Kidney capillary endothelial cell (primary cell): ENCODE data around the gene GPR55.

Source experiments
- DNase-seq: peaks from one replicate; pipeline ENCODE4 v3.0.0-alpha.2; 2018; ENCODE audit warnings: low spot score

The GPR55 gene

DNA sequence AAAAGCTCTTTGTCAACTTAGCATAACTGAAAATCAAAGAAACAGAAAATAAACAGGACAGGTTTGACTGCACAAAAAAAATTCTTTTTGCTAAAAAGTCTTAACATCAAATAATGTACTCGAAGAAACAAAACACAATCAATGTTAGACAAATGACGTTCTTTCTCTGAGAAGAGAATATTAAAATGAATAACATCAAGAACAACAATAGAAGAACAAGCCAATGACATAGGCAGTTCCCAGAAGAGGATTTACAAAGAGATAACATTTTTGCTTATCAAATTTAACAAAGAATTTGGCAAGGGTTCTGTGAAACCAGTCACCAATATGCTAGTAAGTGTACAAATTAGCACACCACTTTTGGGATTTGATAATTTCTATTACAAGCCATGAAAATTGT, 5.8 kb downstream of the GPR55 start:
- no peak for DNase-seq

DNA sequence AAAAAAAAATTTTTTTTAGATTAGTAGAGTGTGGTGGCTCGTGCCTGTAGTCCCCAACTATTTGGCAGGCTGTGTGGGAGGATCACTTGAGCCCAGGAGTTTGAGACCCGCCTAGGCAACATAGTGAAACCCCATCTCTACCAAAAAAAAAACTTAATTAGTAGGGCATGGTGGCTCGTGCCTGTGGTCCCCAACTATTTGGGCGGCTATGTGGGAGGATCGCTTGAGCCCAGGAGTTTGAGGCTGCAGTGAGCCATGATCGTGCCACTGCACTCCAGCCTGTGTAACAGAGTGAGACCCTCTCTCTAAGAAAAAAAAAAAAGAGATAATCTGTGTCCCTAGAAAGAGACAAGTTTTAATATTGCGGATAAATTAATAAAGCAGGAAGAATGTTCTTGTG, 8.8 kb downstream of the GPR55 start:
- DNase-seq: no peak

DNA sequence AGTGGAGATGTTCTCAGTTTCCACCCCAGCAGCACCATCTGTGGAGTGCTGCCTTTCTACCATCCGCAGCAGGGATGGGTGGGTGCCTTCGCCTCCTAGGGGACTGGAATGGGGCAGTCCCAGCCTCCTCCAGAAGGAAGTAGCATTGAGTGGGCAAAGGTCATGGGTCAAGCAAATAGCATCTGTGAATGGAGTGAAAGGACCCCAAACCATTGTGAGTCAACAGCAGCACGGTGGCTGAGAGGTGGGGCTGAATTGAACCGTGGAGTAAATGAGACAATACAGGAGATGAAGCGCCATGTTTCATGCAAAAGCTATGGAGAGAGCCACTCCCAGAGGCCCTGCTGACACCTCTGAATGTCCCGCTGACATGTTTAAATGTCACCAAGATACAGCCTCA, 9.7 kb downstream of the GPR55 start:
- DNase-seq: no peak

DNA sequence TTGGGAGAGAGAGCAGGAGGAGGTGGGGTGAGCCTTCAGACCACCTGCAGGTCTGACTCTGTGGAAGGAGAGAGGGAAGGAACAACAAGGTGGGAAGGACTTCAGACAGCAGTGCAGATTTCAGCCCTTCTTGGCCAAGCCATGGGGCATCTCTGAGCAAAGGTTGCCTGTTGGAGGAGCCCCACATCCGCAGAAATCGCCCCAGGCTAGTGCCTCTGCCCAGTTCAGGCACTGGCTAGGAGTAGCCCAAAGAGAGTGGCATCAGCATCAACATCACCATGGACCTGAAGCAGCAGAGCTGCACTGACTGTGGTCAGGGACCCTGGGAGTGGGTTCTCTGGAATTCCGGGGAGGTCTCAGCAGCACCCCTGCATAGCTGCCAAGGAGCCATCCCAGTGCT, 10.2 kb downstream of the GPR55 start:
- no peak for DNase-seq

GRCh38 chr2:230913406-230914143, 11.5 kb downstream of the GPR55 start:
- DNase-seq: no peak

DNA sequence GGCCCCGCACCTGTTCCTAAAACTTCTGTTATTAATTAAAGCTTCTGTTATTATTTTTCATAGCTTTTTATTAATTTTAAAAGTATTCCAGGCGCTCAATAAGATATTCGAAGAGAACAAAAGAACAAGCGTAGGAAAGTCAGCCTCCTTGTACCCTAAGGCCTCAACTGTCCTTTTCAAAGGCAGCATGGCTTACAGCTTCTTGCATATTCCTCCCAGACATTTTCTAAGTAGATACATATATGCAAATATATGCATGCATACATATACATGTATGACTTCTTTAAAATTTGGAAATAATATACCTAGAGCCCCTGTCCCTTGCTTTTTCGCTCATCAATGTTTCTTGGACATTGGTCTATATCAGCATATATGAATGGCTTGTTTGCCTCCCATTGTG, 12.3 kb downstream of the GPR55 start:
- DNase-seq: no peak

DNA sequence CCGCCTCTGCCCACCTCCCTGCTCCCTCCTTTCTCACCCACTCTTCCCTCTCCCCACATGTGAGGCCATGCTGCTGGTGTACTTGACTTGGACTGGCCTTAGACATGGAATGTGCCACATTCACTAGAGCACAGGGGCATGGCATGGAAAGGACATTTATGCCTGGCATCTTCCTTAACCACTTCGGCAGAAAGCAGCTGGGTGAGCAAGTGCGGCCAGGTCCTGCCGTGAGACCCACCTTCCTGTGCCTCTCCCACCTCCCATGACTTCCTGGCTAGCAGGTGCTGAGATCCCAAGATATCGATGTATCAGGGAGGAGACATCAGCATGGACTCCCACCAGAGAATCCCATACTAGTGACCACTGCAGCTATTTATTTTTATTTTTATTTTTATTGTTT, 13.0 kb downstream of the GPR55 start:
- no peak for DNase-seq

DNA sequence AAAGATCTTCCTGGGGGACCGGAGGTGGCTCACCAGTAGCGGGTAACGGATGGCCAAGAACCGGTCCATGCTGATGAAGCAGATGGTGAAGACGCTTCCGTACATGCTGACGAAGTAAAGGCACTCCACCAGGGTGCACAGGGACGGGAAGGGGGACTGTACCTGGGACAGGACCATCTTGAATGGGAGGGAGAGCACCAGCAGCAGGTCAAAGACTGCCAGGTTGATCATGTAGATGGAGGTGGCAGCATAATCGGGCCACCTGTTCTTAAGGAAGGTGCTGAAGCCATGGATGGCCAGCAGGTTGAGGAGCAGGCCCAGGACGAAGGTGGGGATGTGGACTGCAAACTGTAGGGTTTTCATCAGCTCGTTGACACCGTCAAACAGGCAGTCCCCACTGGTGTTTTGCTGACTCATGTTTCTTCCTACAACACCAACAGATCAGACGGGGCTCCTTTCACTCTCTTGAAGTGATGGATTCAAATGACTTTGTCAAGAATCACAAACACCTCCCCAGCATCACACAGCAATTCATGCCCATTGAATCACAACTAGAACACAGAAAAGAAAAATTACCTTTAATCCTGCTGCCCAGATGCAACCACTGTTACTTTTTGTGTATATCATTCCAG, 14.4 kb downstream of the GPR55 start:
- no peak for DNase-seq

DNA sequence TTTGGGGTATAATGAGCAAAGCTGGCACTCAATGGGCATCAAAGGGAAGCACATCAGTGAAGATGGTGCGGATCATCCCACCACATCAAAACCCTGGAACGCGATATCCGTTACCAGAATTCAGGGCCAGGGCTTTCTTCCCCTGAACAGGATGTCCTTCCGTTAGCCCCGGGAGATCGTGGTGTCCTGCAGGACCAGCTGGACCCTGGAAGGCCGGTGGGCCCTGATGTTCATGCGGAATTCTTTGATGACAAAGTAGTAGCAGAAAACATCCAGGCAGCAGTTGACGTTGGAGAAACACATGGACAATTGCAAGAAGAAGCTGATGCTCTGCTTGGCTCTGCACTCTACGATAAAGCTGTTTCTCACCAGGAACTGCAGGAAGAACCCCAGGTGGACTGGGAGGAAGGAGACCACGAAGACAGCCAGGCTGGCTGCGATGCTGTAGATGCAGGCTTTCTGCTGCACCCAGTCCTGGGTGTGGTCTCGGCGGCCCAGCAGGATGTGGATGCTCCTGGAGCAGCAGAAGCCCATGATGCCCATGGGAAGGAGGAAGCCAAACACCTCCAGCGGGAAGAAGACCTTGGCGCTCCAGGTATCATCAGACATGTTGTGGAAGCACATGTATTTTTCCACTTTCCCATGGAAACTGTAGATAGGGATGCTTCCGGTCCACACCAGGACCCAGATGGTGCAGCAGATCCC, 15.0 kb downstream of the GPR55 start:
- no peak for DNase-seq

- peak; percentile 60 for DNase-seq
Measured at GRCh38 chr2:230908595-230909191, 16.3 kb downstream of the GPR55 start.

DNA sequence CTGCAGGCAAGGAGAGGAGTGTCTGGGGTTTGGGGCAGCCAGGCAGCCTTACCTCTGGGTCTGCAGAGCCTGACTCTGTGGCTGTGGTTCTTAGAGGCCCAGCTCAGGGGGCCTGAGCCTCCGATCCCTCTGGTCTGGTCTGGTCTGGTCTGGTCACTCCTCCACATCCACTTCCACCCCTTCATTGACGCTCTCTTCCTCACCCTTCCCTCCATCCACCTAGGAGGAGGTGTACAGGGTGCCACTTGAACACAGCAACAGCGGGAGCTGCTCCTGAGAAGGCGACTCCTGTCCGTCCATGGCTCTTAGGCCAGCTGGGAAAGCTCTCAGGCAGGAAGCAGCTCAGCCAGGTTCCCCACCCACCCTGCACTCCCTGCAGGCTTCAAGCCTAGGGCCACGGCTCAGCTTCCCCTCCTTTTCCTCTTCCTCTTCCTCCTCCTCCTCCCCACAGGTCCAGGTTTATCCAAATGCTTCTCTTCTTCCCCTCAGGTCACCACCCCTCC, 16.9 kb downstream of the GPR55 start:
- no peak for DNase-seq

DNA sequence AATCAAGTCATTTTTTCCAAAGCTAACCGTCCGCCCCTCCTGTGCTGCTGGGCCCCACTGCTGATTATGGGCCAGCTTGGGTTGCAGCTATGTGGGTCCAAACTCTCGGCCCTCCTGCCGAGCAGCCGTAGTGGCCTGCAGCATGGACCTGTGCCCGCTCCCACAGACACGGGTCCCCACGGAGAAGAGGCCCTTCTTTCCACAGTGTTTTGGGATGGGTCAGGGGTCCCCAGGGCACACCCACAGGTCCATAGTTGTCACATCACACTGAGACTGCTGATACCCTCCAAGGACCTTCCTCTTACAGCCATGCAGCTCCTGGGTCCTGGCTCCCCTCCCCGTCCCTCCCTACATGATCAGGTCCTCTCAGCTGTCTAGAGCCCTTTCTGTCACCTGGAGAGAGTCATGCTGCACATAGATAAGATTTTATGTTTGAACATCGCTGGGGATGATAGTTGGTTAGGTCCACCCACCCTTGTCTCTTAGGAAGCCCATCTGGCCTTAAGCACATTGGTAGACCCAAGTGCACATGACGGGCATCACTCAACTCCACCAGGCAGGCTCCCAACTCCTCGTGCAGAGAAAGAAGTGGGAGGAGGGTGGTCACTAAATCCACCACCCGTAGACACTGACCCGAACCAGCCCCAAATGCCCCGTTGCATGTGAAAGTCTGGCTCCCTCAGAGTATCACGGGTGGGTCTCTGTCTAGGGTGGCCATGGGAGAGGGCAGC, 17.5 kb downstream of the GPR55 start:
- DNase-seq: no peak

DNA sequence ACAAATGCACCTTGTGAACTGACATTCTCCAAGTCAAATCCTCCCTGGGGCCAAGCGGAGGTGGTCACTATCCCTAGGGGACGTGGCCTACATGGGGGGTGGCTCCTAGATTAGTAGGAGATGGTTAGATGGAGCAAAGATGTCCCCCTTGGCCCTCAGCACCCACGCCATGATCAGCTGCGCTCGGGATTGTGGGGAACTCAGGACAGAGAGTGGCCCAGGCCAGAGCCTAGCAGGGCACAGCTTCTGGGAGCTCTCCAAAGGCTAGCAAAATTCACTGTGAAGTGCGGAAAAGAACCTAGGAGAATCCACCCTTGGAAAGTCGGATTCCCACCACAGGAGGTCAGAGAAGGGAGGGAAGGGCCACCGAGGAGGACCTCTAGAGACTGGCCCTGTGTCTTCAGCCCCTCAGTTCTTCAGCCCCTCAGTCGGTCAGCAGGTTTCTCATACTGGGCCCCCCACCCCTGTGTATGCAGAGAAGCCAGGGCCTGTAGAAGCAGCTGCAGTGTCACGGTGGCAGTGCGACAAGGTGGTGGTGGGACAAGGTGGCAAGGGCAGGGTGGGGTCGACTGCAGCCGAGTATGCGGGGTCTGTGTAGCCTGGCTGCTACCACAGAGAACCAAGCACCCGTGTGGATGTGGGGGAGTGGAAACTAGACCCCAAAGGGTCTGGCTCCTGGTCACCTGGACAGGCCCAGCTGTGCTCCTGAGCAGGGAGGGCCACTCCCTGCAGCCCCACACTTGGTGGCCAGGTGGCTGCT, 18.4 kb downstream of the GPR55 start:
- no peak for DNase-seq

GRCh38 chr2:230905448-230906421, 19.3 kb downstream of the GPR55 start:
- no peak for DNase-seq

DNA sequence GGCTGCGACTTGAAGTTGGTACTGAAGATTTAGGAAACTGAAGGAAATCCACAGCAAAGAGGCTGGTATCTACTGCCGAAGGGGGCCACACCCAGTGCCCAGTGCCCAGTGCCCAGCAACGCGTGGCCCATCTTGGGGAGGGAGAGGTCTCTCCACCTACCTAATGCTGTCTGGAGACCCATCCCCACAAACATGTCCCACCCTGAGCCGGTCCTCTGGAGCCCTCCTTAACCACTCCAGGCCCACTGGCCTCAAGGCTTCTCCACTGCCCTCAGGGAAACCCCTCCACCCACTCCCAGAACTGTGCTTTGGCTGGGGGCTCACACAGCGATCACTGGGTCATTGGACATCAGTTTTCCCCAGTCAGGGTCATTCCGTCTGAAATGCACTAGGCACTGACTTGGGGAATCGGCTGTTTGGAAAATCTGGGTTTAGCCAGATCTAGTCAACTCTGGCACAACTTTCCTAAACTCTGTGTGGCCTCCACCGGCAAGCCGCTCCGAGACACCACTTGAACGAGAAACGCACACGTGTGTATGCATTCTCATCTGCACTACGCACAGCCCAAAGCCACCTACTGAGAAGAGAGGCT, 20.1 kb downstream of the GPR55 start:
- DNase-seq: no peak

DNA sequence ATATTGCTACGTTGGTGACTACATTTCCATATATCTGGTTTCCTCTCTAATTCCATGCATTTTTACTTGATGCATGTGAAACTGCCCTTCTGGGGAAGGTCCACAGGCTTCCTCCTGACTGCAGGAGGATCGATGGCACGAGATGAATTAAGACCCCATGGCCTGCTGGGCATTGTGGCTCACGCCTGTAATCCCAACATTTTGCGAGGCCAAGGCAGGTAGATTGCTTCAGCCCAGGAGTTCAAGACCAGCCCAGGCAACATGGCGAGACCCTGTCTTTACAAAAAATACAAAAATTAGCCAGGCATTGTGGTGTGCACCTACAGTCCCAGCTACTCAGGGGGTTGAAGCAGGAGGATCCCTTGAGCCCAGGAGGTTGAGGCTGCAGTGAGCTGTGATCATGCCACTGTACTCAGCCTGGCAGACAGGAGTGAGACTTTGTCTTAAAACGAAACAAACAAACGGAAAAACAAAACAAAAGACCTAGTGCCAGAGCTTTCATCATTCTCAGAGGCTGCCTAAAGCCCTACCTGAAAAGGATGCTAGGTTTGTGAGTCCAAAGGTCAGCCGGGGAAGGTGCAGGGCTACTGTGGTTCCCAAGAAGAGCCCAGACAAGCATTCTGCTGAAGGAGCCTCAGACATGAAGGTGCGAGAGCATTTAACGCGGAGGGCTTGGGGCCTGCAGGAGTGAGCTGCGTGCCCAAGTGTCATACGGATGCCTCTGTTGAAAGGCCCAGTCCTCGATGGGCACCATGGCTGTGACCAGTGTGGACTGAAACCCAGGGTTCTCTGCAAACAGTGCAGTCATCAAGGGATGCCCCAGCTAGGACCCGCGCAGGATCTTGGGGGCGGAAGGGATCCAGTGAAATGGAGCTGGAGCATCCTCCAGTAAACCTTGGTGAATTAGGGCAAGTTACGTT, 21.6 kb downstream of the GPR55 start:
- no peak for DNase-seq

GRCh38 chr2:230902180-230902899, 22.7 kb downstream of the GPR55 start:
- peak; percentile 48 for DNase-seq

DNA sequence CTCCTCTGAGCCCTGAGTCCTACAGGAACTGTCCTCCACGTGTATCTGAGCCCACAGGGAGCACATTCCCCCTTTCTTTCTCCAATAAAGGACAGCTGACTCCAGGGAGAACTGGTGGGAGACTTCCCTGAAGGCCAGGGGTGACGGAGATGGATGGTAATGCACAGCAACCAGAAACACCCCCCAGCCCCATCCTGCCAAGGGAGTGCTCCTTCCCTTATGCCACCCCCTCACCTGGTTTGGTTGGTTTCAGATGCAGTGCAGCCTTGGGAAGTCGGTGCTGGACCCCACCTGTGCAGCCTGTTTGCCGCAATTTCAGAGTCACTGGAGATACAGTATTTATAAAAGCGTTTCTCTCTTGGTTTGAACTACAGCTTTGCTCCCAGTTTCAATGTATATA, 24.0 kb downstream of the GPR55 start:
- no peak for DNase-seq
